ENCODE measurements around the gene RUFY4.

The RUFY4 gene

GRCh38 chr2:218127929-218128455, 58.9 kb downstream of the RUFY4 start:
- H3K79me2 ChIP-seq (ENCODE audit: control insufficient read depth, insufficient read depth, low read length, unreplicated experiment), result no peaks in the 10 kb centered on the region
- no peak overlapping the region for H3K27ac ChIP-seq (ENCODE audit: low read depth, low read length)
- H3K4me1 ChIP-seq (ENCODE audit: control insufficient read depth, insufficient read depth, low read length, unreplicated experiment), result no peaks in the 10 kb centered on the region
- peaks cover 67% of the 10 kb centered on the region for H3K27me3 ChIP-seq (ENCODE audit: insufficient read depth, low read length)
- H3K4me3 ChIP-seq (ENCODE audit: low read depth, low read length), result no peak overlapping the region
- no peaks in the 10 kb centered on the region for H3K36me3 ChIP-seq (ENCODE audit: insufficient read depth, low read length)
- no peak overlapping the region for H2AFZ ChIP-seq (ENCODE audit: low read length, unreplicated experiment)

- H3K4me1 ChIP-seq (ENCODE audit: control insufficient read depth, insufficient read depth, low read length, unreplicated experiment), result no peaks in the 10 kb centered on the region
- no peak overlapping the region for H2AFZ ChIP-seq (ENCODE audit: low read length, unreplicated experiment)
- H3K79me2 ChIP-seq (ENCODE audit: control insufficient read depth, insufficient read depth, low read length, unreplicated experiment), result no peaks in the 10 kb centered on the region
- H3K27me3 ChIP-seq (ENCODE audit: insufficient read depth, low read length), result peaks cover 68% of the 10 kb centered on the region
- no peak overlapping the region for H3K4me3 ChIP-seq (ENCODE audit: low read depth, low read length)
- H3K36me3 ChIP-seq (ENCODE audit: insufficient read depth, low read length), result no peaks in the 10 kb centered on the region
- H3K27ac ChIP-seq (ENCODE audit: low read depth, low read length), result no peak overlapping the region
These were observed 59.9 kb downstream of the RUFY4 start for GRCh38 chr2:218128781-218129457.

GRCh38 chr2:218129458-218130135, 60.5 kb downstream of the RUFY4 start:
- H3K4me3 ChIP-seq (ENCODE audit: low read depth, low read length), result no peak overlapping the region
- H3K4me1 ChIP-seq (ENCODE audit: control insufficient read depth, insufficient read depth, low read length, unreplicated experiment), result no peaks in the 10 kb centered on the region
- no peak overlapping the region for H3K27ac ChIP-seq (ENCODE audit: low read depth, low read length)
- H3K79me2 ChIP-seq (ENCODE audit: control insufficient read depth, insufficient read depth, low read length, unreplicated experiment), result no peaks in the 10 kb centered on the region
- H2AFZ ChIP-seq (ENCODE audit: low read length, unreplicated experiment), result no peak overlapping the region
- no peaks in the 10 kb centered on the region for H3K36me3 ChIP-seq (ENCODE audit: insufficient read depth, low read length)
- H3K27me3 ChIP-seq (ENCODE audit: insufficient read depth, low read length), result peaks cover 68% of the 10 kb centered on the region

- Histone ChIP-seq H3K4me3 (ENCODE audit: low read depth, low read length) (no peak overlapping the region), H3K27ac (ENCODE audit: low read depth, low read length) (no peak overlapping the region), H3K79me2 (ENCODE audit: control insufficient read depth, insufficient read depth, low read length, unreplicated experiment) (no peaks in the 10 kb centered on the region), H3K4me1 (ENCODE audit: control insufficient read depth, insufficient read depth, low read length, unreplicated experiment) (no peaks in the 10 kb centered on the region), H3K27me3 (ENCODE audit: insufficient read depth, low read length) (peaks cover 69% of the 10 kb centered on the region), H3K36me3 (ENCODE audit: insufficient read depth, low read length) (no peaks in the 10 kb centered on the region), H2AFZ (ENCODE audit: low read length, unreplicated experiment) (no peak overlapping the region)
These were observed 61.3 kb downstream of the RUFY4 start for GRCh38 chr2:218130377-218130776.

GRCh38 chr2:218130822-218131221, 61.8 kb downstream of the RUFY4 start:
- H2AFZ ChIP-seq (ENCODE audit: low read length, unreplicated experiment), result no peak overlapping the region
- no peak overlapping the region for H3K27ac ChIP-seq (ENCODE audit: low read depth, low read length)
- no peaks in the 10 kb centered on the region for H3K79me2 ChIP-seq (ENCODE audit: control insufficient read depth, insufficient read depth, low read length, unreplicated experiment)
- H3K36me3 ChIP-seq (ENCODE audit: insufficient read depth, low read length), result no peaks in the 10 kb centered on the region
- H3K27me3 ChIP-seq (ENCODE audit: insufficient read depth, low read length), result peaks cover 69% of the 10 kb centered on the region
- H3K4me1 ChIP-seq (ENCODE audit: control insufficient read depth, insufficient read depth, low read length, unreplicated experiment), result no peaks in the 10 kb centered on the region
- H3K4me3 ChIP-seq (ENCODE audit: low read depth, low read length), result no peak overlapping the region

GRCh38 chr2:218137514-218137913, 68.5 kb downstream of the RUFY4 start:
- no peaks in the 10 kb centered on the region for H3K4me1 ChIP-seq (ENCODE audit: control insufficient read depth, insufficient read depth, low read length, unreplicated experiment)
- no peaks in the 10 kb centered on the region for H3K79me2 ChIP-seq (ENCODE audit: control insufficient read depth, insufficient read depth, low read length, unreplicated experiment)
- no peaks in the 10 kb centered on the region for H3K36me3 ChIP-seq (ENCODE audit: insufficient read depth, low read length)
- peaks cover 94% of the 10 kb centered on the region for H3K27me3 ChIP-seq (ENCODE audit: insufficient read depth, low read length)
- H2AFZ ChIP-seq (ENCODE audit: low read length, unreplicated experiment), result no peak overlapping the region
- H3K27ac ChIP-seq (ENCODE audit: low read depth, low read length), result no peak overlapping the region
- no peak overlapping the region for H3K4me3 ChIP-seq (ENCODE audit: low read depth, low read length)

GRCh38 chr2:218138047-218138446, 69.0 kb downstream of the RUFY4 start:
- Histone ChIP-seq H2AFZ (ENCODE audit: low read length, unreplicated experiment) (no peak overlapping the region), H3K27ac (ENCODE audit: low read depth, low read length) (no peak overlapping the region)

More at GRCh38 chr2:218138047-218138446, 69.0 kb downstream of the RUFY4 start:
- no peaks in the 10 kb centered on the region for H3K79me2 ChIP-seq (ENCODE audit: control insufficient read depth, insufficient read depth, low read length, unreplicated experiment)
- no peak overlapping the region for H3K4me3 ChIP-seq (ENCODE audit: low read depth, low read length)
- no peaks in the 10 kb centered on the region for H3K36me3 ChIP-seq (ENCODE audit: insufficient read depth, low read length)
- H3K27me3 ChIP-seq (ENCODE audit: insufficient read depth, low read length), result peaks cover 94% of the 10 kb centered on the region
- no peaks in the 10 kb centered on the region for H3K4me1 ChIP-seq (ENCODE audit: control insufficient read depth, insufficient read depth, low read length, unreplicated experiment)
